Measurements from ENCODE around the gene RAB22A. TPM values are rescaled to one million over a fixed set of nuclear protein-coding genes. Genes with fewer than 3 reads are reported as not detected.

The RAB22A gene
- total RNA-seq, 3 donors from 2014 or later (not counting 1 experiment from before 2014, with no cell fraction given), result 19.6 to 29.8 (median 28.6) TPM

DNA sequence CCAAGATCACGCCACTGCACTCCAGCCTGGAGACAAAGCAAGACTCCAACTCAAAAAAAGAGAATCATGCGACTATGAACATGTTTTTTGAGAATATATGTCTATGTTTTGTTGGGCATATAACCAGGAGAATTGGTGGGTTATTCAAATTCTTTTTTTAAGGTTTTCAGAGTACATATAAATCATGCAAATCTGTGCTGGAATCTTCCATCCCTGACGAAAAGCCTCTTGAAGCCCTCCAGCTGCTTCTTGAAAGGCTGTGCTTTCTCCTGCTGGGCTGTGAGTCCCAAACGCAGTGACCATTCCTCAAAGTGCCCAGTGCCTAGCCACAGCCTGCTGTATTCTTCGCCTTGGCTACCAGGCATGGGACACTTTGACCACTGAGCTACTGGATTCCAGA is 9.2 kb upstream of the RAB22A start:
- Histone ChIP-seq H3K4me1 (ENCODE audit: control insufficient read depth, insufficient read depth, low read length) (no peaks in the 10 kb centered on the region), H3K36me3 (ENCODE audit: control insufficient read depth, insufficient read depth, low read length) (no peaks in the 10 kb centered on the region), H3K27me3 (ENCODE audit: control insufficient read depth, insufficient read depth, low read length) (no peaks in the 10 kb centered on the region), H3K27ac (ENCODE audit: low read length) (no peak overlapping the region), H3K9me3 (ENCODE audit: control insufficient read depth, insufficient read depth, low read length) (no peaks in the 10 kb centered on the region), H3K4me3 (ENCODE audit: low read length) (no peak overlapping the region)
- Mint-ChIP-seq H3K36me3 (no peaks in the 10 kb centered on the region), H3K4me1 (peaks cover 14% of the 10 kb centered on the region in 2 donors), H3K9me3 (no peaks in the 10 kb centered on the region), H3K27me3 (ENCODE audit: low read depth in 2 of 2) (no peaks in the 10 kb centered on the region), H3K27ac (no peak overlapping the region), H3K4me3 (no peak overlapping the region)
- DNase-seq (no peak), ATAC-seq (no peak)
- TF ChIP-seq, protein P1, sequence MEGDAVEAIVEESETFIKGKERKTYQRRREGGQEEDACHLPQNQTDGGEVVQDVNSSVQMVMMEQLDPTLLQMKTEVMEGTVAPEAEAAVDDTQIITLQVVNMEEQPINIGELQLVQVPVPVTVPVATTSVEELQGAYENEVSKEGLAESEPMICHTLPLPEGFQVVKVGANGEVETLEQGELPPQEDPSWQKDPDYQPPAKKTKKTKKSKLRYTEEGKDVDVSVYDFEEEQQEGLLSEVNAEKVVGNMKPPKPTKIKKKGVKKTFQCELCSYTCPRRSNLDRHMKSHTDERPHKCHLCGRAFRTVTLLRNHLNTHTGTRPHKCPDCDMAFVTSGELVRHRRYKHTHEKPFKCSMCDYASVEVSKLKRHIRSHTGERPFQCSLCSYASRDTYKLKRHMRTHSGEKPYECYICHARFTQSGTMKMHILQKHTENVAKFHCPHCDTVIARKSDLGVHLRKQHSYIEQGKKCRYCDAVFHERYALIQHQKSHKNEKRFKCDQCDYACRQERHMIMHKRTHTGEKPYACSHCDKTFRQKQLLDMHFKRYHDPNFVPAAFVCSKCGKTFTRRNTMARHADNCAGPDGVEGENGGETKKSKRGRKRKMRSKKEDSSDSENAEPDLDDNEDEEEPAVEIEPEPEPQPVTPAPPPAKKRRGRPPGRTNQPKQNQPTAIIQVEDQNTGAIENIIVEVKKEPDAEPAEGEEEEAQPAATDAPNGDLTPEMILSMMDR (IDR thresholded peaks at IDR 0.05), result no peak
- intact Hi-C loops (cut with micrococcal nuclease), result no loop called here
- WGBS (ENCODE audit: insufficient coverage), result 94% methylated on average over 5 of the region's 5 CpGs

DNA sequence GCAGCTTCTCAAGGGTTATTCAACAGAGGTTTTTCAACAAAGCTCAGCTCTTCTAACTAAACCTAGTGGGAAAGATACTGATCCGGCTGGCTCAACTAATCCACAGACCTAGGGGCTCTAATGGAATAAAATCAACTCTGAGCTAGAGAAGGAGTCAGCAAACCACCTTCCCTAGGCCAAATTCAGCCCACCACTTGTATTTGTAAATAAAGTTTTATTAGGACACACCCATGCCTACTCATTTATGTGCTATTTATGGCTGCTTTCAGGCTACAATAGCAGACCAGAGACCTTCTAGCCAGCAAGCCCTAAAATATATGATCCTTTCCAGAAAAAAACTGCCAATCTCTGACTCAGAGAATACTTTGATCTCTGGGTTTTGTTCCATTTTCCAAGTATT is 6.0 kb upstream of the RAB22A start:
- Mint-ChIP-seq H3K27me3 (ENCODE audit: low read depth in 2 of 2) (no peaks in the 10 kb centered on the region), H3K4me1 (peaks cover 22 to 23% of the 10 kb centered on the region in 2 donors), H3K27ac (no peak overlapping the region), H3K9me3 (no peaks in the 10 kb centered on the region), H3K4me3 (no peak overlapping the region), H3K36me3 (no peaks in the 10 kb centered on the region)
- TF ChIP-seq, protein P1 (IDR thresholded peaks at IDR 0.05), result no peak
- 100% methylated on average over 1 of the region's 1 CpG for WGBS (ENCODE audit: insufficient coverage)
- no peaks in the 10 kb centered on the region for H3K27me3 ChIP-seq (ENCODE audit: control insufficient read depth, insufficient read depth, low read length)
- no peak for ATAC-seq
- no peaks in the 10 kb centered on the region for H3K9me3 ChIP-seq (ENCODE audit: control insufficient read depth, insufficient read depth, low read length)
- H3K27ac ChIP-seq (ENCODE audit: low read length), result no peak overlapping the region
- no peak overlapping the region for H3K4me3 ChIP-seq (ENCODE audit: low read length)
- H3K36me3 ChIP-seq (ENCODE audit: control insufficient read depth, insufficient read depth, low read length), result no peaks in the 10 kb centered on the region
- DNase-seq, result no peak
- intact Hi-C loops (cut with micrococcal nuclease), result no loop called here
- peaks cover 24% of the 10 kb centered on the region for H3K4me1 ChIP-seq (ENCODE audit: control insufficient read depth, insufficient read depth, low read length)

DNA sequence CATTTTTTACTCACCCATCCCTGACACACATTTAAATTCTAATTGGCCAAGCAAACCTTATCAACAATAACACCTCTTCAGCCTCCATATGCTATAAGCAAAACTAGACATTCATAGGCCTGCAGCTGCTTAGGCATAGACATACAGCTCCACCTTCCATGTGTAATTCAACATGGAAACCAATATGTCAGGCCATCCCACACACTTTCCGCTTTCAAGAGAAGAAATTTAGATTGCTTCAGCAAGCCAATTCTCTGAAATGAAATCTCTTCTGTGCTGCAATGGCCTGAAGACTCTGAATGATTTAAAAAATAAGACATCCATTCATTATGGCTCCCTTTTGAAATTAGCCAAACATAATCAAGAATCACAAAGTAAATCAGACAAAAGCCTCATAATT is 4.5 kb upstream of the RAB22A start:
- no peak for DNase-seq
- no peaks in the 10 kb centered on the region for H3K9me3 ChIP-seq (ENCODE audit: control insufficient read depth, insufficient read depth, low read length)
- no peaks in the 10 kb centered on the region for H3K27me3 ChIP-seq (ENCODE audit: control insufficient read depth, insufficient read depth, low read length)
- no peaks in the 10 kb centered on the region for H3K36me3 ChIP-seq (ENCODE audit: control insufficient read depth, insufficient read depth, low read length)
- no peak overlapping the region for H3K27ac ChIP-seq (ENCODE audit: low read length)
- no peak overlapping the region for H3K4me3 ChIP-seq (ENCODE audit: low read length)
- H3K27me3 Mint-ChIP-seq (ENCODE audit: low read depth in 2 of 2), result no peaks in the 10 kb centered on the region
- no peak overlapping the region for H3K4me3 Mint-ChIP-seq
- 96% methylated on average over 1 of the region's 1 CpG for WGBS (ENCODE audit: insufficient coverage)
- no peaks in the 10 kb centered on the region for H3K36me3 Mint-ChIP-seq
- no peak for ATAC-seq
- TF ChIP-seq, protein P1 (IDR thresholded peaks at IDR 0.05), result no peak
- H3K9me3 Mint-ChIP-seq, result no peaks in the 10 kb centered on the region
- intact Hi-C loops (cut with micrococcal nuclease), result loop anchor here (5.0 kb wide), 2 partner anchors 82 to 677 kb away; partner anchors contain the start of genes NELFCD and VAPB
- peak overlapping the region; percentile 93 to 94 for H3K27ac Mint-ChIP-seq
- H3K4me1 Mint-ChIP-seq, result peaks cover 23% of the 10 kb centered on the region in 2 donors
- peaks cover 31% of the 10 kb centered on the region for H3K4me1 ChIP-seq (ENCODE audit: control insufficient read depth, insufficient read depth, low read length)

Data from natural killer cell (primary cell).